ENCODE results near the gene ARID3A.
A peak's percentile ranks its signal among the peaks of the same experiment; 100 is the strongest.

ARID3A gene

GRCh38 chr19:890831-891230, 35.0 kb upstream of the ARID3A start:
- no peak overlapping the region for H3K4me3 ChIP-seq (ENCODE audit: low read depth, low read length)

GRCh38 chr19:891421-892200, 34.2 kb upstream of the ARID3A start:
- H3K4me3 ChIP-seq (ENCODE audit: low read depth, low read length), result peak overlapping the region; percentile 54

- H3K4me3 ChIP-seq (ENCODE audit: low read depth, low read length), result peak overlapping the region; percentile 54
These were observed 33.5 kb upstream of the ARID3A start for GRCh38 chr19:892243-892893.

- H3K4me3 ChIP-seq (ENCODE audit: low read depth, low read length), result peak within 1 kb of the TSS; percentile 79
These were observed 32.7 kb upstream of the ARID3A start, which contains the start of the genes MED16 and RNU6-9 for GRCh38 chr19:892894-893689. Gene MED16 (minus strand): TSS chr19:893187. CDS start chr19:891131, 2,056 bp downstream. Gene RNU6-9 (plus strand): TSS chr19:893484.

- no peak overlapping the region for H3K4me3 ChIP-seq (ENCODE audit: low read depth, low read length)
These were observed 29.4 kb upstream of the ARID3A start for GRCh38 chr19:896434-896833.

- no peak overlapping the region for H3K4me3 ChIP-seq (ENCODE audit: low read depth, low read length)
These were observed 28.8 kb upstream of the ARID3A start for GRCh38 chr19:896999-897398.

- no peak overlapping the region for H3K4me3 ChIP-seq (ENCODE audit: low read depth, low read length)
These were observed 28.3 kb upstream of the ARID3A start for GRCh38 chr19:897442-898039.

GRCh38 chr19:898663-899062, 27.2 kb upstream of the ARID3A start:
- H3K4me3 ChIP-seq (ENCODE audit: low read depth, low read length), result no peak overlapping the region

GRCh38 chr19:899336-900042, 26.3 kb upstream of the ARID3A start:
- no peak overlapping the region for H3K4me3 ChIP-seq (ENCODE audit: low read depth, low read length)

- no peak overlapping the region for H3K4me3 ChIP-seq (ENCODE audit: low read depth, low read length)
These were observed 25.9 kb upstream of the ARID3A start for GRCh38 chr19:900043-900301.

GRCh38 chr19:900302-901111, 25.3 kb upstream of the ARID3A start:
- no peak overlapping the region for H3K4me3 ChIP-seq (ENCODE audit: low read depth, low read length)

GRCh38 chr19:901216-902092, 24.4 kb upstream of the ARID3A start:
- no peak overlapping the region for H3K4me3 ChIP-seq (ENCODE audit: low read depth, low read length)

GRCh38 chr19:902093-902370, 23.8 kb upstream of the ARID3A start:
- H3K4me3 ChIP-seq (ENCODE audit: low read depth, low read length), result no peak overlapping the region

GRCh38 chr19:902446-903226, 23.2 kb upstream of the ARID3A start:
- no peak overlapping the region for H3K4me3 ChIP-seq (ENCODE audit: low read depth, low read length)

- no peak overlapping the region for H3K4me3 ChIP-seq (ENCODE audit: low read depth, low read length)
These were observed 22.5 kb upstream of the ARID3A start for GRCh38 chr19:903266-903797.

GRCh38 chr19:904545-904944, 21.3 kb upstream of the ARID3A start:
- H3K4me3 ChIP-seq (ENCODE audit: low read depth, low read length), result no peak overlapping the region

GRCh38 chr19:906480-906879, 19.4 kb upstream of the ARID3A start:
- H3K4me3 ChIP-seq (ENCODE audit: low read depth, low read length), result no peak overlapping the region

GRCh38 chr19:907183-907853, 18.5 kb upstream of the ARID3A start:
- no peak overlapping the region for H3K4me3 ChIP-seq (ENCODE audit: low read depth, low read length)

Measured in iPS-11a (cell line).